GM12873 (cell line): ENCODE data around the gene AGAP1.

Source experiments
- CTCF ChIP-seq: IDR thresholded peaks from 2 replicates; pipeline ENCODE4 v1.5.1; 2012; ENCODE audit warnings: low read depth, mild to moderate bottlenecking, moderate library complexity, low read length, control low read depth; ENCODE audit not compliant: insufficient read depth; ENCODE audit errors: missing control alignments

AGAP1 gene

GRCh38 chr2:235626658-235627057 lies 132.8 kb downstream of the AGAP1 start:
- no peak for TF ChIP-seq CTCF

- TF ChIP-seq CTCF: no peak
Observed at GRCh38 chr2:235627682-235628081, 133.8 kb downstream of the AGAP1 start.

- TF ChIP-seq CTCF: no peak
Observed at GRCh38 chr2:235630718-235631296, 137.0 kb downstream of the AGAP1 start.

GRCh38 chr2:235634435-235635158 lies 140.8 kb downstream of the AGAP1 start:
- no peak for TF ChIP-seq CTCF

- no peak for TF ChIP-seq CTCF
Observed at GRCh38 chr2:235636546-235636945, 142.7 kb downstream of the AGAP1 start.

- no peak for TF ChIP-seq CTCF
Observed at GRCh38 chr2:235637896-235638295, 144.1 kb downstream of the AGAP1 start.

GRCh38 chr2:235638541-235639427 lies 144.9 kb downstream of the AGAP1 start:
- TF ChIP-seq CTCF: peak; percentile 19
